ENCODE data around the gene CAMTA1. TPM values are rescaled to one million over a fixed set of nuclear protein-coding genes. Genes with fewer than 3 reads are reported as not detected.

The CAMTA1 gene
- polyA plus RNA-seq, 1 donor (not counting 4 experiments of a cell fraction or from before 2014, with no cell fraction given), result 51.4 TPM

DNA sequence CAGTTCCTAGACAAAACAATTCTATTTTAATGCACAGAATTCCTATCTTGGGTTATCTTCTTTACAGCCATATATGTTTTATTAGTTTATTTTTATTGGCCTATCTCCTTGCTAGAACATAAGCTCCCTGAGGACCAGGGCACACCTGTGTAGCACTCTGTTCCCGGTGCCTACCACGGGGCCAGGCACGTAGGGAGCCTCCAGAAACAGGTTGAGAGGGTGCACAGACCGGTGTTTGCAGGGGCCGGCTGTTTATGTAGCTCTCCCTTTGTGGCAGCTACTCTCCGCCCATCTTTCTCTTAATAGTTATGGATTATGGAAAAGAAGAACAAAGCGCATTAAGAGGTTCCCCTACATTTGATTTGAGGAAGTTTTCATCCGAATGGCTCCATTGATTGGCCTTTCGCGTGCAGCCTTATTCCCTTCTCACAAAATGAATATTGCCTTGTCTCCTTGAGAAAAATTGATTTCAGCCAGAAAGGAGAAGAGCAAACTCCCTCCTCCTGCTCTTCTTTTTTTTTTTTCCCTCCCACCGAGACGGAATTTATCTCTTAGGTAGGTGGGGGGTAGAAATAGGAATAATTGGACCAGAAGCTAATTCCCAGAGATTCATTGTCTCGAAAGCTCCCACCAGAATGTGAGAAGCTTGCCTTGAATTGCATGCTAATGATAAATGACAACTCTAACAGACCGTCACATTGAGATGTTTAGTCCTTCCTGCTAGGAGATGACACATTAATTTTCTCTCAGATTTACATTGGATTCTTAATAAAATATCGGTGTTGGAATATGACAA, 447.4 kb downstream of the CAMTA1 start:
- dilution Hi-C loops (cut with MboI; ENCODE audit: extremely low pct_ligation_motif_present, low sequenced_read_pairs), result no loop called here
- no peaks in the 10 kb centered on the region for H3K79me2 ChIP-seq (ENCODE audit: control insufficient read depth, insufficient read depth, low read length)
- FAIRE-seq, result no peak
- no peak overlapping the region for H3K4me2 ChIP-seq (ENCODE audit: control insufficient read depth, extremely low read depth, insufficient read depth, low read depth, low read length)
- H3K27ac ChIP-seq (ENCODE audit: control insufficient read depth, insufficient read depth, low read length), result no peak overlapping the region
- TF ChIP-seq EZH2 (IDR thresholded peaks at IDR 0.05; ENCODE audit: low read length), result no peak
- TF ChIP-seq, protein P1, sequence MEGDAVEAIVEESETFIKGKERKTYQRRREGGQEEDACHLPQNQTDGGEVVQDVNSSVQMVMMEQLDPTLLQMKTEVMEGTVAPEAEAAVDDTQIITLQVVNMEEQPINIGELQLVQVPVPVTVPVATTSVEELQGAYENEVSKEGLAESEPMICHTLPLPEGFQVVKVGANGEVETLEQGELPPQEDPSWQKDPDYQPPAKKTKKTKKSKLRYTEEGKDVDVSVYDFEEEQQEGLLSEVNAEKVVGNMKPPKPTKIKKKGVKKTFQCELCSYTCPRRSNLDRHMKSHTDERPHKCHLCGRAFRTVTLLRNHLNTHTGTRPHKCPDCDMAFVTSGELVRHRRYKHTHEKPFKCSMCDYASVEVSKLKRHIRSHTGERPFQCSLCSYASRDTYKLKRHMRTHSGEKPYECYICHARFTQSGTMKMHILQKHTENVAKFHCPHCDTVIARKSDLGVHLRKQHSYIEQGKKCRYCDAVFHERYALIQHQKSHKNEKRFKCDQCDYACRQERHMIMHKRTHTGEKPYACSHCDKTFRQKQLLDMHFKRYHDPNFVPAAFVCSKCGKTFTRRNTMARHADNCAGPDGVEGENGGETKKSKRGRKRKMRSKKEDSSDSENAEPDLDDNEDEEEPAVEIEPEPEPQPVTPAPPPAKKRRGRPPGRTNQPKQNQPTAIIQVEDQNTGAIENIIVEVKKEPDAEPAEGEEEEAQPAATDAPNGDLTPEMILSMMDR (optimal IDR thresholded peaks at IDR 0.05 in 1 of 3, IDR thresholded peaks at IDR 0.05 in 1 of 3, conservative IDR thresholded peaks at IDR 0.05 in 1 of 3; ENCODE audit: extremely low read depth in 1 of 3, insufficient read depth in 2 of 3, low read length in 3 of 3), result no peak
- H3K9me1 ChIP-seq (ENCODE audit: control insufficient read depth, extremely low read depth, insufficient read depth, low read length), result no peaks in the 10 kb centered on the region
- H3K27me3 ChIP-seq (ENCODE audit: control insufficient read depth, extremely low read depth, insufficient read depth, low read length), result peaks cover 19% of the 10 kb centered on the region
- no peaks in the 10 kb centered on the region for H3K4me1 ChIP-seq (ENCODE audit: control insufficient read depth, extremely low read depth, insufficient read depth, low read length)
- no peak for DNase-seq (ENCODE audit: low read depth, low spot score)
- H2AFZ ChIP-seq (ENCODE audit: control insufficient read depth, low read length), result no peak overlapping the region
- no peak overlapping the region for H3K4me3 ChIP-seq (ENCODE audit: control insufficient read depth in 2 of 3, extremely low read depth in 1 of 3, insufficient read depth in 2 of 3, low read depth in 1 of 3, low read length in 3 of 3)
- H3K9me3 ChIP-seq (ENCODE audit: control insufficient read depth, low read depth, low read length), result no peaks in the 10 kb centered on the region
- no peaks in the 10 kb centered on the region for H3K36me3 ChIP-seq (ENCODE audit: control insufficient read depth in 2 of 2, extremely low read depth in 1 of 2, insufficient read depth in 2 of 2, low read length in 2 of 2)
- no peaks in the 10 kb centered on the region for H4K20me1 ChIP-seq (ENCODE audit: control insufficient read depth, extremely low read depth, insufficient read depth, low read length)
- no peak overlapping the region for H3K9ac ChIP-seq (ENCODE audit: control insufficient read depth, extremely low read depth, insufficient read depth, low read length)

GRCh38 chr1:7233237-7233540, 447.9 kb downstream of the CAMTA1 start:
- no peak for FAIRE-seq
- H3K4me3 ChIP-seq (ENCODE audit: control insufficient read depth in 2 of 3, extremely low read depth in 1 of 3, insufficient read depth in 2 of 3, low read depth in 1 of 3, low read length in 3 of 3), result no peak overlapping the region

More at GRCh38 chr1:7233237-7233540, 447.9 kb downstream of the CAMTA1 start:
- Histone ChIP-seq H3K27ac (ENCODE audit: control insufficient read depth, insufficient read depth, low read length) (no peak overlapping the region), H3K27me3 (ENCODE audit: control insufficient read depth, extremely low read depth, insufficient read depth, low read length) (peaks cover 18% of the 10 kb centered on the region), H3K9me3 (ENCODE audit: control insufficient read depth, low read depth, low read length) (no peaks in the 10 kb centered on the region), H3K9me1 (ENCODE audit: control insufficient read depth, extremely low read depth, insufficient read depth, low read length) (no peaks in the 10 kb centered on the region), H4K20me1 (ENCODE audit: control insufficient read depth, extremely low read depth, insufficient read depth, low read length) (no peaks in the 10 kb centered on the region), H3K4me1 (ENCODE audit: control insufficient read depth, extremely low read depth, insufficient read depth, low read length) (no peaks in the 10 kb centered on the region), H3K9ac (ENCODE audit: control insufficient read depth, extremely low read depth, insufficient read depth, low read length) (no peak overlapping the region), H3K4me2 (ENCODE audit: control insufficient read depth, extremely low read depth, insufficient read depth, low read depth, low read length) (no peak overlapping the region), H3K79me2 (ENCODE audit: control insufficient read depth, insufficient read depth, low read length) (no peaks in the 10 kb centered on the region), H2AFZ (ENCODE audit: control insufficient read depth, low read length) (no peak overlapping the region), H3K36me3 (ENCODE audit: control insufficient read depth in 2 of 2, extremely low read depth in 1 of 2, insufficient read depth in 2 of 2, low read length in 2 of 2) (no peaks in the 10 kb centered on the region)
- DNase-seq (ENCODE audit: low read depth, low spot score), result no peak
- dilution Hi-C loops (cut with MboI; ENCODE audit: extremely low pct_ligation_motif_present, low sequenced_read_pairs), result no loop called here
- TF ChIP-seq, protein P1 (optimal IDR thresholded peaks at IDR 0.05 in 1 of 3, IDR thresholded peaks at IDR 0.05 in 1 of 3, conservative IDR thresholded peaks at IDR 0.05 in 1 of 3; ENCODE audit: extremely low read depth in 1 of 3, insufficient read depth in 2 of 3, low read length in 3 of 3), result no peak
- no peak for TF ChIP-seq EZH2 (IDR thresholded peaks at IDR 0.05; ENCODE audit: low read length)

Data from keratinocyte (primary cell).